Fibroblast of mammary gland (primary cell): ENCODE measurements around the gene BTN3A1.
"Not testable (repeated sequence)": the region's sequence is repeated elsewhere in the genome, so short reads cannot be mapped to it uniquely, and the experiment has no call there.

Source experiments
- DNase-seq: peaks from one replicate; pipeline ENCODE4 v3.0.0-alpha.2; 2010; ENCODE audit warnings: low read depth
- H3K4me3 ChIP-seq: 2 replicates; pipeline ENCODE4 v1.5.1; 2011; ENCODE audit warnings: low read depth, mild to moderate bottlenecking, low read length, moderate library complexity; ENCODE audit not compliant: control insufficient read depth
- CTCF ChIP-seq: conservative IDR thresholded peaks from 2 replicates; pipeline ENCODE4 v1.5.1; 2011; ENCODE audit warnings: low read depth, low read length, inconsistent platforms; ENCODE audit not compliant: control insufficient read depth, insufficient read depth

BTN3A1 gene

GRCh38 chr6:26431258-26432172, 29.4 kb downstream of the BTN3A1 start:
- no peak for TF ChIP-seq CTCF
- peak; percentile 94 for DNase-seq
- no peak overlapping the region for H3K4me3 ChIP-seq

- DNase-seq: peak; percentile 71
- no peak overlapping the region for H3K4me3 ChIP-seq
- no peak for TF ChIP-seq CTCF
Observed at GRCh38 chr6:26432627-26433201, 30.6 kb downstream of the BTN3A1 start.

- not testable (repeated sequence) for H3K4me3 ChIP-seq, DNase-seq
Observed at GRCh38 chr6:26433680-26434079, 31.6 kb downstream of the BTN3A1 start.

GRCh38 chr6:26436018-26436417, 33.9 kb downstream of the BTN3A1 start:
- DNase-seq: no peak
- no peak overlapping the region for H3K4me3 ChIP-seq
- TF ChIP-seq CTCF: no peak

GRCh38 chr6:26437550-26437949, 35.5 kb downstream of the BTN3A1 start:
- TF ChIP-seq CTCF: no peak
- no peak for DNase-seq
- no peak overlapping the region for H3K4me3 ChIP-seq

- DNase-seq: no peak
Observed at GRCh38 chr6:26438000-26438399, 35.9 kb downstream of the BTN3A1 start.

More at GRCh38 chr6:26438000-26438399, 35.9 kb downstream of the BTN3A1 start:
- no peak overlapping the region for H3K4me3 ChIP-seq
- no peak for TF ChIP-seq CTCF
